IMR-90 (cell line): Measurements from ENCODE around the gene PHAF1. TPM values are rescaled to one million over a fixed set of nuclear protein-coding genes. Genes with fewer than 3 reads are reported as not detected.

Experiments used
- ATAC-seq: fragments of 200-7000 bp; cut with Tn5 transposase; 2 replicates; pipeline ENCODE4 v1.9.1; 2020; ENCODE audit warnings: low read depth, mild to moderate bottlenecking, moderate library complexity
- BruUV-seq: library from RNA; stranded (reverse); fragments of 400-500 nt; replicated peaks from 2 replicates; lab custom pipeline; 2021; lab: Mats Ljungman, UMichigan
- CTCF ChIA-PET: fragments of 300-600 bp; formaldehyde crosslinking; extraction: SDS; loops from one replicate; lab custom pipeline; 2021; ENCODE audit warnings: antibody characterized with exemption; lab: Yijun Ruan, JAX
- POLR2A ChIA-PET: fragments of 300-600 bp; sonication (Branson Sonifier 250); formaldehyde crosslinking; loops from one replicate; lab custom pipeline; 2022; ENCODE audit warnings: antibody characterized with exemption; ENCODE audit not compliant: unreplicated experiment; lab: Charles Lee
- DNase-seq: peaks from one replicate; pipeline ENCODE4 v3.0.0; 2013
- H2AFZ ChIP-seq: replicated peaks from 2 replicates; pipeline ENCODE3; 2013; ENCODE audit warnings: low read length, mild to moderate bottlenecking; ENCODE audit not compliant: poor library complexity
- H2AK5ac ChIP-seq: 2 replicates; pipeline ENCODE4 v1.6.1; 2013; ENCODE audit warnings: low read depth, low read length, inconsistent platforms
- H2AK9ac ChIP-seq: replicated peaks from 2 replicates; pipeline ENCODE3; 2013; ENCODE audit warnings: mild to moderate bottlenecking, low read depth, low read length, moderate library complexity; ENCODE audit not compliant: poor library complexity
- H2BK120ac ChIP-seq: 2 replicates; pipeline ENCODE4 v1.6.1; 2013; ENCODE audit warnings: low read depth, low read length, inconsistent platforms
- H2BK15ac ChIP-seq: 3 replicates; pipeline ENCODE4 v1.6.1; 2013; ENCODE audit warnings: low read depth, low read length, inconsistent platforms
- H2BK20ac ChIP-seq: 2 replicates; pipeline ENCODE4 v1.6.1; 2013; ENCODE audit warnings: low read depth, mild to moderate bottlenecking, inconsistent platforms, low read length, moderate library complexity
- H2BK5ac ChIP-seq: 2 replicates; pipeline ENCODE4 v1.6.1; 2013; ENCODE audit warnings: mild to moderate bottlenecking, low read depth, low read length, inconsistent platforms; ENCODE audit not compliant: poor library complexity, severe bottlenecking
- H3K14ac ChIP-seq: replicated peaks from 2 replicates; pipeline ENCODE4 v1.6.1; 2013; ENCODE audit warnings: low read depth, low read length, inconsistent platforms
- H3K18ac ChIP-seq: 2 replicates; pipeline ENCODE4 v1.6.1; 2013; ENCODE audit warnings: low read depth, low read length, control low read depth
- H3K23ac ChIP-seq: 2 replicates; pipeline ENCODE4 v1.6.1; 2013; ENCODE audit warnings: low read depth, low read length, inconsistent platforms
- H3K27ac ChIP-seq: 2 replicates; pipeline ENCODE4 v1.5.1; 2013; ENCODE audit warnings: mild to moderate bottlenecking, control low read depth, low read length; ENCODE audit not compliant: insufficient read depth
- H3K27me3 ChIP-seq: 2 replicates; pipeline ENCODE4 v1.6.1; 2013; ENCODE audit warnings: low read length; ENCODE audit not compliant: control insufficient read depth, insufficient read depth
- H3K36me3 ChIP-seq: 2 replicates; pipeline ENCODE4 v1.6.1; 2013; ENCODE audit warnings: low read length, mixed read lengths; ENCODE audit not compliant: control insufficient read depth, insufficient read depth
- H3K4ac ChIP-seq: 2 replicates; pipeline ENCODE4 v1.6.1; 2013; ENCODE audit warnings: low read depth, low read length, inconsistent platforms
- H3K4me1 ChIP-seq: 2 replicates; pipeline ENCODE4 v1.6.1; 2013; ENCODE audit warnings: low read length, mixed read lengths; ENCODE audit not compliant: control insufficient read depth, insufficient read depth
- H3K4me2 ChIP-seq: 2 replicates; pipeline ENCODE4 v1.6.1; 2013; ENCODE audit warnings: low read depth, mild to moderate bottlenecking, control low read depth, low read length, moderate library complexity
- H3K4me3 ChIP-seq: 2 replicates; pipeline ENCODE4 v1.5.1; 2013; ENCODE audit warnings: low read depth, mild to moderate bottlenecking, control low read depth, low read length, moderate library complexity; ENCODE audit not compliant: insufficient read depth
- H3K56ac ChIP-seq: 2 replicates; pipeline ENCODE4 v1.6.1; 2013; ENCODE audit warnings: low read length, inconsistent platforms; ENCODE audit not compliant: insufficient read depth; ENCODE audit errors: extremely low read depth
- H3K79me1 ChIP-seq, 2 experiments: 2 replicates each; pipeline ENCODE4 v1.6.1; 2013; ENCODE audit warnings: low read length in 2 of 2, inconsistent platforms in 1 of 2, low read depth in 1 of 2
- H3K9ac ChIP-seq: 2 replicates; pipeline ENCODE4 v1.6.1; 2013; ENCODE audit warnings: low read depth, low read length, control low read depth
- H3K9me1 ChIP-seq: 2 replicates; pipeline ENCODE4 v1.6.1; 2013; ENCODE audit warnings: low read length, inconsistent platforms; ENCODE audit not compliant: insufficient read depth
- H3K9me3 ChIP-seq: 2 replicates; pipeline ENCODE4 v1.6.1; 2013; ENCODE audit warnings: low read length; ENCODE audit not compliant: control insufficient read depth, insufficient read depth
- H4K20me1 ChIP-seq: 2 replicates; pipeline ENCODE4 v1.6.1; 2013; ENCODE audit warnings: low read length, inconsistent platforms; ENCODE audit not compliant: insufficient read depth
- H4K5ac ChIP-seq: 2 replicates; pipeline ENCODE4 v1.6.1; 2013; ENCODE audit warnings: mild to moderate bottlenecking, low read depth, low read length, control low read depth
- H4K8ac ChIP-seq, 2 experiments: 2 replicates each; pipeline ENCODE4 v1.6.1; 2013; ENCODE audit warnings: low read depth in 2 of 2, low read length in 2 of 2, control low read depth in 1 of 2, inconsistent platforms in 1 of 2
- H4K91ac ChIP-seq: 2 replicates; pipeline ENCODE4 v1.6.1; 2013; ENCODE audit warnings: low read depth, low read length, inconsistent platforms; ENCODE audit not compliant: insufficient read depth
- BHLHE40 ChIP-seq: fragments of 150-350 bp; IDR thresholded peaks from 2 replicates; pipeline ENCODE4 v1.6.1; 2016; ENCODE audit warnings: mild to moderate bottlenecking, low read depth, low read length
- CEBPB ChIP-seq: IDR thresholded peaks from 2 replicates; pipeline ENCODE4 v1.6.1; 2012; ENCODE audit warnings: low read depth, low read length, improper control_type of control experiment
- CHD1 ChIP-seq: IDR thresholded peaks from 2 replicates; pipeline ENCODE4 v1.6.1; 2012; ENCODE audit warnings: low read depth, low read length, improper control_type of control experiment
- CTCF ChIP-seq: conservative IDR thresholded peaks from 2 replicates; pipeline ENCODE4 v1.5.1; 2012; ENCODE audit warnings: mild to moderate bottlenecking, low read depth, low read length, improper control_type of control experiment
- ELK1 ChIP-seq: fragments of 150-350 bp; IDR thresholded peaks from 2 replicates; pipeline ENCODE4 v1.6.1; 2016; ENCODE audit warnings: low read depth, mild to moderate bottlenecking, low read length, moderate library complexity, borderline replicate concordance
- FOS ChIP-seq: fragments of 150-350 bp; IDR thresholded peaks from 2 replicates; pipeline ENCODE4 v1.6.1; 2016; ENCODE audit warnings: low read depth, low read length
- MAFK ChIP-seq: IDR thresholded peaks from 2 replicates; pipeline ENCODE4 v1.6.1; 2012; ENCODE audit warnings: low read depth, low read length, improper control_type of control experiment
- MAZ ChIP-seq: IDR thresholded peaks from 2 replicates; pipeline ENCODE4 v1.6.1; 2012; ENCODE audit warnings: low read depth, mild to moderate bottlenecking, low read length, improper control_type of control experiment, moderate library complexity, borderline replicate concordance
- MXI1 ChIP-seq: IDR thresholded peaks from 2 replicates; pipeline ENCODE4 v1.6.1; 2012; ENCODE audit warnings: low read depth, mild to moderate bottlenecking, low read length, moderate library complexity, borderline replicate concordance
- NFE2L2 ChIP-seq: fragments of 150-350 bp; IDR thresholded peaks from 2 replicates; pipeline ENCODE4 v1.6.1; 2016; ENCODE audit warnings: low read depth, mild to moderate bottlenecking, low read length
- POLR2A ChIP-seq: IDR thresholded peaks from 2 replicates; pipeline ENCODE4 v1.6.1; 2012; ENCODE audit warnings: mild to moderate bottlenecking, low read depth, low read length
- RAD21 ChIP-seq: IDR thresholded peaks from 2 replicates; pipeline ENCODE4 v1.6.1; 2012; ENCODE audit warnings: low read length, improper control_type of control experiment
- RCOR1 ChIP-seq: IDR thresholded peaks from 2 replicates; pipeline ENCODE4 v1.6.1; 2012; ENCODE audit warnings: mild to moderate bottlenecking, low read length, improper control_type of control experiment; ENCODE audit not compliant: insufficient replicate concordance
- RFX5 ChIP-seq: IDR thresholded peaks from 2 replicates; pipeline ENCODE4 v1.8.0; 2012; ENCODE audit warnings: low read depth, mild to moderate bottlenecking, low read length, moderate library complexity
- SMC3 ChIP-seq: fragments of 150-350 bp; IDR thresholded peaks from 2 replicates; pipeline ENCODE4 v1.6.1; 2016; ENCODE audit warnings: low read depth, mild to moderate bottlenecking, antibody characterized with exemption, low read length, moderate library complexity
- USF2 ChIP-seq: fragments of 150-350 bp; IDR thresholded peaks from 2 replicates; pipeline ENCODE4 v1.6.1; 2017; ENCODE audit warnings: mild to moderate bottlenecking, antibody characterized with exemption, low read length, low read depth
- WGBS, 2 experiments: methylation state at CpG; one replicate each; pipeline versions ENCODE4 v1.1.5 to v1.1.7; 2013; ENCODE audit warnings: missing lambda C conversion rate in 2 of 2; ENCODE audit not compliant: insufficient read length in 1 of 2; ENCODE audit errors: extremely low coverage in 2 of 2; 5-methylcytosine and 5-hydroxymethylcytosine counted together
- dilution Hi-C: fragments of 300-500 bp; cut with HindIII; formaldehyde crosslinking; loops from one replicate; pipeline ENCODE4 v1.14.3; 2018; ENCODE audit warnings: low sequenced_read_pairs; ENCODE audit not compliant: unreplicated experiment
- in situ Hi-C: fragments of 300-500 bp; cut with MboI; formaldehyde crosslinking; loops from 3 replicates; pipeline ENCODE4 v1.14.3; 2019; ENCODE audit warnings: low sequenced_read_pairs, inconsistent platforms, mixed read lengths
- intact Hi-C: fragments of 100-400 bp; cut with micrococcal nuclease; formaldehyde crosslinking; loops from 2 replicates; pipeline ENCODE4 v1.10.0; 2022
- polyA plus RNA-seq, 3 experiments: library from polyadenylated mRNA; depleted of rRNA; stranded (reverse); fragments of >200 nt; gene quantifications; 2 replicates each; pipeline ENCODE4 v1.2.3, GENCODE V29; 2012; ENCODE audit warnings: low replicate concordance in 1 of 3
- total RNA-seq: library from RNA; depleted of rRNA; stranded (reverse); fragments of >200 nt; gene quantifications from 2 replicates; pipeline ENCODE4 v1.2.3, GENCODE V29; 2012

The PHAF1 gene
- total and polyA plus RNA-seq, 2 of the 4 experiments (the other 2 are of a cell fraction) = 14.0 to 19.8 TPM

- Histone ChIP-seq H2AFZ (no peak overlapping the region), H3K9me1 (peaks cover 10% of the 10 kb centered on the region), H3K27me3 (no peaks in the 10 kb centered on the region), H2BK15ac (no peak overlapping the region), H3K9me3 (no peaks in the 10 kb centered on the region), H2AK5ac (no peak overlapping the region), H3K4me1 (peaks cover 11% of the 10 kb centered on the region), H2AK9ac (no peak overlapping the region), H4K20me1 (peaks cover 34% of the 10 kb centered on the region), H4K91ac (no peak overlapping the region), H3K18ac (no peak overlapping the region), H4K8ac (no peak overlapping the region), H4K5ac (no peak overlapping the region), H3K79me1 (peaks cover 27 to 44% of the 10 kb centered on the region in 2 experiments), H3K14ac (no peak overlapping the region), H3K4me3 (no peak overlapping the region), H3K27ac (no peak overlapping the region), H2BK120ac (no peak overlapping the region), H3K9ac (no peak overlapping the region), H2BK5ac (no peak overlapping the region), H3K36me3 (peaks cover 7% of the 10 kb centered on the region; the same call in 1 of the 2 replicates), H2BK20ac (no peak overlapping the region), H3K56ac (no peak overlapping the region), H3K23ac (no peak overlapping the region), H3K4me2 (no peak overlapping the region), H3K4ac (no peak overlapping the region)
- in situ Hi-C loops = no loop called here
- intact Hi-C loops = loop anchor here (10.0 kb wide), 1 partner anchor 165 kb away; no protein-coding TSS in a partner anchor
- WGBS, 2 experiments = no CpG with 5 or more reads among the region's 16 CpGs
- ChIA-PET CTCF (no interaction called here), POLR2A (interaction anchor here (0.6 kb wide), 1 partner anchor 79 kb away, joined by 4 read pairs; no protein-coding TSS in a partner anchor)
- ATAC-seq (no peak), DNase-seq (no peak)
- BruUV-seq = no TSS peak
- TF ChIP-seq RFX5 (no peak), RAD21 (no peak), CTCF (no peak), MAFK (no peak), FOS (no peak), CHD1 (no peak), USF2 (no peak), ELK1 (no peak), CEBPB (no peak), MXI1 (no peak), NFE2L2 (no peak), BHLHE40 (no peak), SMC3 (no peak), POLR2A (no peak), RCOR1 (no peak), MAZ (no peak)
- dilution Hi-C loops = no loop called here
Measured at GRCh38 chr16:67180166-67180565, 70.4 kb downstream of the PHAF1 start.
